Glomerular endothelial cell (primary cell): ENCODE results near the gene TKTL1. TPM values are rescaled to one million over a fixed set of nuclear protein-coding genes. Genes with fewer than 3 reads are reported as not detected.
"Not testable (repeated sequence)": the region's sequence is repeated elsewhere in the genome, so short reads cannot be mapped to it uniquely, and the experiment has no call there.

Source experiments
- DNase-seq: peaks from one replicate; pipeline ENCODE4 v3.0.0-alpha.2; 2011; ENCODE audit warnings: low read depth, low spot score; ENCODE audit errors: extremely low read depth
- total RNA-seq: library from RNA; depleted of rRNA; stranded (reverse); fragments of >200 nt; gene quantifications from 2 replicates; pipeline ENCODE4 v1.2.3, GENCODE V29; 2015

Gene TKTL1
- total RNA-seq, 1 donor from 2014 or later = not detected

- no peak for DNase-seq
Observed at GRCh38 chrX:154309041-154309775, 13.6 kb downstream of the TKTL1 start.

GRCh38 chrX:154310616-154311536 is 15.3 kb downstream of the TKTL1 start:
- DNase-seq = no peak

DNA sequence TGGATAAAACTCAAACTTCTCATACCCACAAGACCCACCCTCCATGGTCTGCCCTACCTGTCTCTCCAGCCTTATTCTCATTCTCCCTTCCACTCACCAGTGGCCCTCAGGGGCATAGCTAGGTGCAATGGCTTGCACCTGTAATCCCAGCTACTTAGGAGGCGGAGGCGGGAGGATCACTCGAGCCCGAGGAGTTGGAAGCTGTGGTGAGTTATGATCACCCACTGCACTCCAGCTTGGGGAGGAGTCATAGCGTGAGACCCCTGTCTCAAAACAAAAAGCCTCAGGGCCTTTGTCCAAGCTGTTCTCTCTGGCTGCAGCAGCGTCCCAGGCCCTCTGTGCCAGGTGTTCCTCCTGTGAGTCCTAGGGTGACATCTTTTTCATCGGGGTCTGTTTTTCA is 16.5 kb downstream of the TKTL1 start:
- DNase-seq = no peak

- DNase-seq = no peak
Observed at GRCh38 chrX:154313147-154313546, 17.6 kb downstream of the TKTL1 start.

GRCh38 chrX:154315416-154315815 is 19.8 kb downstream of the TKTL1 start:
- DNase-seq = no peak

DNA sequence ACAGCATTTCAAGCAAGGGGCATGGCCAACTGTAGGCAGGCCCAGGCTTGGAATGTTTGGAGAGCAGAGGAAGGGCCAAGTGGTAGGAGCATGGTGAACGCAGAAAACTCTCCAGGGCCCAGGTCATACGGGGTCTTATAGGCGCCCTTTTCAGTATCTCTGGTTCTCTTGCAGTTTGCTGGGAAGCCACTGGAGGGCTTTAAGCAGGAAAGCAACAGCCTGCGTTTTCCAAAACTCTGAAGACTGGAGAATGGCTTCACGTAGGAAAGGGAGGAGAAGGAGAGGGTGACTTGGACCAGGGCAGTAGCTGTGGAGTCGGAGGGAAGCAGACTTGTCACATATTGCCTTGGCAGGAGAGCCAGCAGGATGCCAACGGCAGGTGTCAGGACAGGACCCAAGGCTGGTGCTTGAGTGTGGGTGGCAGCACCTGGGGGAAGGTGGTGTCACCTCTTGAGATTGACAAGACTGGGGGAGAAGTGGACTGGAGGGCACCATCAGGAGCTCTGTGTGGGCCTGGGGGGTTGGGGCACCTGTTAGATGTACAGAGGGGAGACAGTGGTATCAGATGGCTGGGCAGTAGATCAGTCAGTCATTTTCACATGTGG is 21.9 kb downstream of the TKTL1 start:
- DNase-seq = no peak

DNA sequence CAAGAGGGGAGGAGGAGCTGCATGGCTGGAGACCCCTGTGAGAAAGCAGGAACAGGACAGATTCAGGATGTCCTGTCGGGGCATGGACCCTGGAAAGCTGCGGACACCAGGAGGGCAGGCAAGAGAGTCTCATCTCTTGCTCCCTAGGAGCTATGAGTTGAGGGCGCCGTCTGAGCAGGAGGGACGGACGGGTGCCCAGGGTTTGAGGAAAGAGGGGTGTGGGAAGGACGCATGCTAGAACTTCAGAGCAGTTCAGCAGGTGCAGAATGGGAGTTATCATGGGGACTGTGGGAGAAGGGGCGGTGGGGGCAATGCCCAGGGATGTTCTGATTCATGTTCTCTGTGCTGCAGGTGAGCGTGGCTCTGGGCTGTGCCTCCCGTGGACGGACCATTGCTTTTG is 24.8 kb downstream of the TKTL1 start:
- no peak for DNase-seq

GRCh38 chrX:154321152-154321551 is 25.6 kb downstream of the TKTL1 start:
- no peak for DNase-seq

DNA sequence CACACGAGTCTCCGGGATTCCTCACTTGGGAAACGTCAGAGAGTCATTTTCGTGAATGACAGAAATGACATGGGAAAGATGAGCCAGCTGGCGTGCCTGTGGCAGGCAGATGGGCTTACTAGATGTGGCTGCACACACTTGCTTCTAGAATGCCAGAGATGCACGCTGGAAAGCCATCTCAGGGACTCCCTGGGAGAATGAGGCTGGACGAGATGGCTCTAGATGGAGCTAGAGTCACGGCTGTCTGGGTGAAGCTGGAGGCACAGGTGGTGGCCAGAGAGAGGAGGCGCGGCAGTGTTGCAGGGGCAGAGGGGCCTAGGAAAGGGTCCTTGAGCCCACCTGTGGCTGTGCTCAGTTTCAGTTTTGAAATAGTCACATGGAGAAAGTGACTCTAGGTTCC is 26.0 kb downstream of the TKTL1 start:
- no peak for DNase-seq

GRCh38 chrX:154322890-154323289 is 27.3 kb downstream of the TKTL1 start:
- no peak for DNase-seq

DNA sequence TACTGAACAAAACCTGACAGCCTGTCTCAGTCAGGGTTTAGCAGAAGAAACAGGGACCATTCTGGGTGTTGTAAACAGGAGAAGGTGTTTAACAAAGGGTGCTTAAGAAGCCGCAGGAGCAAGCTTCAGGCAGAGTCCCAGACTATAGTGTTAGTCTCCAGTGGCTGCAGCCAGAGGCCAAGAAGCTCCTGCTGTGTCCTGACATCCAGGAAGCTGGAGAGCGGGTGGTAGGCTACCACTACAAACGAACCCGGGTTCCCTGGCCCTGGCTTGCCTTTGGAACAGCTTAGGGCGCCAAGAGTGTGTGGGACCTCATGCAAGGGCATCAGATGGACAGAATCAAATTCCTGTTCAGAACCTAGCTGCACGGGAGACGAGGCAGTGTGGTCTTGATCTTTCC is 27.9 kb downstream of the TKTL1 start:
- DNase-seq = no peak

GRCh38 chrX:154325541-154325940 is 29.9 kb downstream of the TKTL1 start:
- DNase-seq = no peak

GRCh38 chrX:154327038-154327820 is 31.6 kb downstream of the TKTL1 start:
- no peak for DNase-seq

- no peak for DNase-seq
Observed at GRCh38 chrX:154328646-154329045, 33.1 kb downstream of the TKTL1 start.

- DNase-seq = no peak
Observed at GRCh38 chrX:154329294-154329693, 33.7 kb downstream of the TKTL1 start.

DNA sequence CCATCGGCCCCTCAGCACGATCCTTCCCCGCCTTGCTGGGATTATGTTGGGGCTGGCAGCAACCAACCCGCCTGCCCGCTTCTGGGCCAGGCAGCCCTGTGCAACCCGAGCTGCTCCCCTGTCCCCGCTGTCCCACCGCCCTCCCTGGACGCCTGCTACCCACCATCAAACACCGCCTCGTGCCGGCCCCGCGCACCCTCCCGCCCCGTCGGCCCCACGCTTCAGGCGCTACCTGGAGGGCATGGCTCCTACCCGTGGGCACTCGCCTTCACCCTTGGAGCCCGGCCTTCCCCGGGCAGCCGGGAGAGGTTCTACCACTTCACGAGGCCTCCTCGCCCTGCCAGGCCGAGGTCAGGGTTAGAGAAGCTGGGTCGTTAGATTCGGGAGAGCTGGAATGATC is 37.0 kb downstream of the TKTL1 start:
- DNase-seq = no peak

DNA sequence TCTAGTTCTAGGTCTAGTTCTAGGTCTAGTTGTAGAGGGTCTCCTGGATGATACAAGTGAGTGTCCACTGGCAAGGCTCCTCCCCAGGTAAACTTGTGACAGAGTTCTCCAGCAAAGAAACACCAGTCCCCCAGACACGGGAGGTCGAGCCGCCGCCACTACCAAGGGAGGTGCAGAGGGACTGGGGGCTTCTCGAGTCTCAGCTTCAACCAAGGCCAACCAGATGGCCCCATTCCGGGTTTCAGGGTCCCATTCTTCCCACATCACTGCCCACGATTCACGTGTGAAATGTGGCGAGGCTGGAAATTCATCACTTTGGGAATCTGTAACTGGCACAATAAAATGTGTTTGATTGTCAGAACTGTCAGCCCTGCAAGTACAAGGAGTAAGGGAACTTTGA is 37.5 kb downstream of the TKTL1 start:
- no peak for DNase-seq

DNA sequence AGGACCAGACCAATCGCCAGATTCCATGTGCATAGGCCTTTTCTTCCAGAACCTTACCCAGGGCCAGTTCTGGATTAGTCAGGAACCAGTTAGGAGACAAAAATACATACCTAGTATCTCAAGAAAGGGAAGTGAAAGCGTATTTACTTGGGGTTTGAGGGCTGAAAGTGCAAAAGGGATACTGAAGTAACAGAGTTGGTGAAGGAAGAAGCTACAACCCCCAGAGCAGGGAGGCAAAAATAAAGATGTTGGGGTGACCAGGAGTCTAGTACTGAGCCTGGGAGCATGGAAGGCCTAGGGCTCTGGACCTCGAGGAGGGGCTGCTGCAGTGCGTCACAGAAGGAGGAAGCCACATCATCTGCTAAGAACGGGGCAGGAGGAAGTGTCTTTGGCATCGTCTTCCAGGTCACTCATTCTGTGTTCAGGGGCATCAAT is 38.3 kb downstream of the TKTL1 start:
- no peak for DNase-seq

- no peak for DNase-seq
Observed at GRCh38 chrX:154334496-154334895, 38.9 kb downstream of the TKTL1 start.

DNA sequence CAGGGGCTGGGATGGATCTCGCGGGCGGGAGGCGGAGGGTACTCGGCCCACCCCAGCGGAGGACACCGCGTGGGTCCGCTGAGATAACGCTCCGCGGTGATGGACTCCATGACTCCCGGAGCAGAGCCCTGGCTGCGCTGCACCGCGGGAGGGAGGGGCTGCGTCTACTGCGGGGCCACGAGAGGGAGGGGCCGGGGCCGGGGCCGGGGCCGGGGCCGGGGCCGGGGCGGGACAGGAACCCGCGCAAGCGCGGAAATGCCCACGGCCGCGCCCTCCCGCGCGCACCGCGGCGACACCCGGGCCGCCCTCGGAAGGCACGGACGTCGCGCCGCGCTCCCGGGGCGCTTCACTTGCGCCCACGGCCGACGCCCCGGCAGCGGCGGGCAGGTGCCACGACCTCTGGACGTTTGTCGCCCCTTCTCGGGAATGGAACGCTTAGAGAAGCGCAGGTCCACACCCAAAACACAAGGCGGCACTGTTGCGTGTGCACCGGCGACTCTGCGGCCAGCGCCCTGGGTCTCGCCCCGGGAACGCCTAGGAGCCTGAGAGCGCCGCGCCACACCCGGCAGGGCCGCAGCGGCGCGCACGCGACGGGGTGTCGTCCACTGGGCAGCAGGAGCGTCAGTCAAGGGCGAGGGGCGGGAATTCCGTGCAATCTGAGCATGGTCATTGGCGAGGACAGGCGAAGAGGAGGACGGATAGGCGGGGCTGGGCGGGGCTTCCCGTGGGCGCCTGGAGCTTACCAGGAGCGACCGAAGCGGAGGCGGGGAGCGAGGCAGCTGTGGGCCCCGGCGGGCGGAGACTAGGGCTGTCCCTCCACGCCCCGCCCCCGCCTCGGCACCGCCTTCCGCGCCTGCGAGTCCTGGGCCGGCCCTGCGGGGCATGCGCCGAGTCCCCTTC is 46.1 kb downstream of the TKTL1 start:
- DNase-seq = not testable (repeated sequence)
